GM19452 (cell line): ENCODE measurements around the gene EEF1E1.

Source experiments
- ATAC-seq: cut with Tn5 transposase; IDR thresholded peaks from one replicate; pipeline ENCODE4 v1.9.1; 2021; ENCODE audit not compliant: unreplicated experiment

The EEF1E1 gene

DNA sequence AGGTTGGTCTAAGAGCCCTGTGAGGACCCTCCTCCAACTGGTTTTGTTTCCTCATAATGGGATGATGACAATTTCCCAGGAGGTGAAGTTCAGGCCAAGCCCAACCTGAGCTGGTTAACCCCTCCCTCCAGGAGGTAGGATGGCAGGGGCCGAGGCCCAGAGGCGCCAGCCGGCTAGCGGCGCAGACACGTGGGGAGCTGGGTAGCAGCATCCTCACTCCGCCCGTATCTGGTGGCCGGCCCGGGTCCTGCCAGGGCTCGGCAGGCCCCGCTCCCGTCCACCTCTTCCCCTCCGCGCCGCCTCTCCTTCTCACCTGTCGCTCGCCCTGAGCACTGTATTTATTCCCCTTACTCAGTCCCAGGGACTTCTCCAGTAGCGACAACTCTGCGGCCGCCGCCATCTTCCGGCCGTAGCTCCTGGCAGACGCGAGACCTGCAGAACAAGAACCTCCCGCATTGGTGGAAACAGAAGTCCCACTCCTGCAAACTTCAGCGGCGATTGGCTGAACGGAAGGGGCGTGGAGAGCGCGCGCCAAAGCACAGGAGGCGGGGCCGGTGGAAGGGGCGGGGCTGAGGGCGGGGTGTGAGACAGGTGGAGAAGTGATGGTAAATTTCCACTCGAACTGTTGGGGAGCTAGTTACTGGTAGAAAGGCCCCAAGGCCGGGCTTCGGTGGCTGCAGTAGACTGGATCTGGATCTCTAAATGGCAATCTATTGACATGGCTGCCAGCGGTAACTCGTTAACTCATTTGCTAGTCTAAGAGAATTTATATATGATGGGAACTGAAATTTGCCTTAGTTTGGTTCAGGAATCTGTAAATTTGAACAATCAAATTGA lies at the start of gene EEF1E1:
TSS of gene EEF1E1 (minus strand) at position 427 of the 837 bp plus-strand sequence. CDS start at position 400, 27 bp downstream.
- ATAC-seq: peak; percentile 100

- ATAC-seq: no peak
Measured at GRCh38 chr6:8149350-8149749, 47.0 kb upstream of the EEF1E1 start.

- no peak for ATAC-seq
Measured at GRCh38 chr6:8143945-8144344, 41.6 kb upstream of the EEF1E1 start.

- no peak for ATAC-seq
Measured at GRCh38 chr6:8139451-8139850, 37.1 kb upstream of the EEF1E1 start.

DNA sequence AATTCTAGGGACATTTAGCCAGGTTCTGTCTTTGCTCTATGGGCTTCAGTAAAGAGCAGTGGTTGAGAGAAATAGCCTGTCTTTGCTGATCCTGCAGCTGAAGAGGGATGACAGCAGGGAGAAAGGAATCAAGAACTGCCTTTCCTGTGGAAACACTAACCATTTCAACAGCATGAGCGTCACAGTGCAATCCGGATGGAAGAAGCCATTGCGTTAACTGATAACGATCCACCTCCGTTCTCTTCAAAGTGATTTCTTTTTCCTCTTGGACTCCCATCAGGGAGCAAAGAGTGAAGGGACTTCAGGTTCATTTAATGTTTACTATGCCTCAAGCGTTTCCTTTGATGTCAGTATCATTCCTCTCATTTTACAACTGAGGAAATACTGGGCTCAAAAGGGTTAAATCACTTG lies 35.2 kb upstream of the EEF1E1 start:
- no peak for ATAC-seq

DNA sequence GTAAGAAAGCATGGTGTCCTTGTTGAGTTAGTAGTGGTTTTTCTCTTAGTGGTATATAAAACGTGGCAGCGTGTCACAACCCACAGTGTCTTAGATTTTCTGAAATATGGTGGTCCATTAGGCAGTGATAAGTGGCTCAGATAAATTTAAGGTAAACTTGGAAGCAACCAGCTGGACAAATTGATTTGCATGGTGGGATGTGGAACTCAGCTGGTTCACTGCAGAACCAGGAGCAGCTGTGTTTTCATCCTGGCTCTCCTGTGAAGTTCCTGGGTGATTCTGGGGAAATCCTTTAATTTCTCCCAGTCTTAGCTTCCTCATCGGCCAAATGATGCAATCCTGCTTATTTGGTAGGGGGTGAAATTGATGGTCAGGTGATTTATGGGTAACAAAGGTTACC lies 32.9 kb upstream of the EEF1E1 start:
- ATAC-seq: no peak

GRCh38 chr6:8132130-8132529 lies 29.8 kb upstream of the EEF1E1 start:
- no peak for ATAC-seq

DNA sequence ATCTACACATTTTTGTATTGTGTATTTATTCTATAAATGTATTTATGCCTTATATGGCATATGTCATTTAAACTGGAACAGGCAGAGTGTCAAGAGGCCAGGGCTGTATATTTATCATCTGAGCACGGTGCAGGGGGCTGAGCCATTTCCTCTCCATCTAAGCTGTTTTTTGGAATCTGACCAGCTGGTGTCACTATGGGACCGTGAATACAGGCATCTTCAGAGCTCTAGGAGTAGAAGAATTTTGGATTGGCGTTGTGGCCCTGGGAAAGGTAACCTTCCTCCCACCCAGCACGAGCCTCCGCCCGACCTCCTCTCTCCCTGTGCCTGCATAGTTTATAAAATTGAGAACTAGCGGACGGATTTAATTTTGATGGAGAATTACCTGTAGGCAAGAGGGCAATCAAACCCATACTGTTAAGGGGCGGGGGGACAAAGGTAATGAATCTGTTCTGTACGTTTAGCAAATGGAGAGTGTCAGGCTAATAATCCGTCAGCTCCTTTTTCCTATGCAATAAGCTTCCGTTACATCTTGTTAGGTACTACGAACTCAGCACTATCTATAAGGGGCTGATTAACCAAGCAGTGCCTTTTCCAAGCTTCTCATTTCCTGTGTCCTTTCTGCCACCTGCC lies 29.0 kb upstream of the EEF1E1 start:
- ATAC-seq: no peak

- ATAC-seq: no peak
Measured at GRCh38 chr6:8130399-8130798, 28.1 kb upstream of the EEF1E1 start.

DNA sequence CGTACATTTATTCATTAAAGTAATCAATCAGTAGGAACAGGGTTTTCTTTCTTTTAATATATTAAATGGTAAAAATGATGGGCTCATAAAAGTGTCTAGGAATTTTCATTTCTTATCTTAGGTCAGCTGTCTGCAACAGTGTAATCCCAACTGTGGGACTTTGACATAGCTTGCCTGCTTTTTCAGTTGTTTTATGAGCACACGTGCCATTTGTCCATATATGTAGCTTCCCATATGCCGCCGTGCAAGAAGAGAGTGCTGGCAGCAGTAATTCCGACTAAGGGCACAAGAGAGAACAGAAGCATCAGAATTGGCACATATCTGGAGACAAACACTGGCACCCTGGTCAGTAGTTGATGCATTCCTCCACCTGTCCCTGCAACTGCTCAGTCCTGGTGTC lies 20.9 kb upstream of the EEF1E1 start:
- ATAC-seq: no peak

DNA sequence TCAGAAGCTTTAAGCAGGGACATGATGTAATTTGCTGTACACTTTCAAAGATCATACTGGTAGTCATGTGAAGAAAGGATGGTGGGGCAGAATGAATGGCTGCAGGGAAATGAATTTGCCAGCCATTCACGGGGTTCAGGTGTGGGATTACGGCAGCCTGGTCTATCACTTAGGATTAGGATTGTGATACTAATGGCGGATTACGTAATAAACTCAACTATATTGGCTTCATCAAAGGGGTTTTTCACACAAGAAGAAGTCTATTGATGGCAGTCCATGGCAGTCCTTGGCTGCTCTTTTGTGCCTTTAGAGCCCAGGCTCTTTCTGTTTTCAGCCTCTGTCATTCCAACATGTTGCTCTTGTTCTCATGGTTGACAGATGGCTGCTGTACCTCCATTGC lies 12.6 kb upstream of the EEF1E1 start:
- ATAC-seq: no peak

DNA sequence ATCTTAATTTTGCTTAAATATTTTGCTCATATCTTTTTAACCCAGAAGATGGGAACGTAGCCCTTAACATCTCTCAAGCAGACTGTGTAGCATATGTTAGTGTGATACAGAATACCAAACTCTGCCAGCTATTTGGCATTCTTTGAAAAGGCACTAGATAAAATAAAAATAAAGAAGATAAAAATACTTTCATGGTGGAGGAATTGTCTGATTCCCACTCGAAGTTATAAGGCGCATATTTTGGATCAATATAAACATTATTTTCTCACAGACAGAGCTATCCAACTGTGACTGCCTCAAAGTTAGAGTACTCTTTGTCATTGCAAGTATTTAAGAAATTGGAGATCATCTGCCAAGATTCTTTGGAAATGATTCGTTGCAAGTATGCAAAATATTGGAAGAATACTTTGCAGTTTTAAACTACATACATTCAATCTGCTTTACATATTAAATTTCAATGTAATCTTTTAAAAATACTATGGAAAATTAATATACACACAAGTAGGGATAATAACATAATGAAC lies 10.8 kb upstream of the EEF1E1 start:
- ATAC-seq: no peak

GRCh38 chr6:8110725-8111124 lies 8.4 kb upstream of the EEF1E1 start:
- no peak for ATAC-seq

DNA sequence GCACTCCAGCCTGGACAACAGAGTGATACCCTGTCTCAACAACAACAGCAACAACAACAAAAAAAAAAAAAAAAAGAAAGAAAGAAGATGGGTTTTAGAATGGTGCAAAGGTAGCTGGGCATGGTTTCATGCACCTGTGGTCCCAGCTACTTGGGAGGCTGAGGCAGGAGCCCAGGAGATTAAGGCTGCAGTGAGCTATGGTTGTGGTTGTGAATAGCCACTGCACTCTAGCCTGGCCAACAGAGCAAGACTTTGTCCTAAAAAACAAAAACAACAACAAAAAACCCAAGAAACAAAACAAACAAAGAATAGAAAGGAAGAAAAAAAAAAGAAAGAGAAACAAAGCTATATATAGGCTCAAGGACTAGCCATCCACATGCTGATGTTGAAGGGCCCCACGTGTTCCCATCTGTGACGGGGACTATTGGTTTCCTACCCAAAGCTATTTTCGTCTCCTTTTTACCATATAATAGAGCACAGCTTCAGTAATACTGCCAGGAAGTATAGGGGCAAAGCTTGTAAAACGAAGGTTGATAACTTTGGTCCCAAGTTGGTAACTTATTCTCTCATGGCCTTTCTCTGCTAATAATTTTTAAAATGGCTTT lies 7.9 kb upstream of the EEF1E1 start:
- peak; percentile 63 for ATAC-seq

DNA sequence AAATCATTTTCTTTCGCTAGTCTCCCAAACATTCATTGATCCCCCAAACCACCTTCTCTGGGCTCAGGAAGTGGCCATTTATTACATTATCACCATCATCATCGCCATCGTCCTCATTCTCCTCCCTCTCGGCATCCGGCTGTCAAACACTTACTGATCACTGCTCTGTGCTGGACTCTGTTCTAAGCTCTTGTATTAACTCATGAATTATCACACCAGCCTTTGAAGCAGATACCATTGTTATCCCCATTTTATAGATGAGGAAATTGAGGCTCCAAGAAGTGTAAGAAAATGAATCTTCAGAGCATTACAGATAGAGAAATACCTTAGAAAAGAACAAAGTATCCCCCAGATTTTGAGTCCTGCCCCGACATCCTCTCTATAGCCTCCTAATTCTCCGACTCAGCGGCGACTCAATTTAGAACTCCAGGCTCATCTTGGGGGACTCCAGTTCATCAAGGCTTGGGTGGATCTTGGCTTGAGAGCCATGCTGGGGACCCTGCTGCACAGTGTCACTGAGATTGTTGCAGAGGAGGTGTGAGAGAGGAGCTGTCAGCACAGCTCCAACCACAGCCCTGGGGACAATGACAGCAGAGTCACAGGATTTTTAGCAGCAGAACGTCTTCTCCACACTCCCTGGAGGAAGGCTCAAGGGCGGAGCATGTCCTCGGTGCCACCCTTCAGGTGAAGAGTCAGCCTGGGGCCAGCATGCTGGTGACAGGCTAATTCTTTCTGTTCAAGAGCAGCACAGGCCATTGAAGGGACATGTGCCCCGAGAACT lies 6.6 kb upstream of the EEF1E1 start:
- no peak for ATAC-seq

DNA sequence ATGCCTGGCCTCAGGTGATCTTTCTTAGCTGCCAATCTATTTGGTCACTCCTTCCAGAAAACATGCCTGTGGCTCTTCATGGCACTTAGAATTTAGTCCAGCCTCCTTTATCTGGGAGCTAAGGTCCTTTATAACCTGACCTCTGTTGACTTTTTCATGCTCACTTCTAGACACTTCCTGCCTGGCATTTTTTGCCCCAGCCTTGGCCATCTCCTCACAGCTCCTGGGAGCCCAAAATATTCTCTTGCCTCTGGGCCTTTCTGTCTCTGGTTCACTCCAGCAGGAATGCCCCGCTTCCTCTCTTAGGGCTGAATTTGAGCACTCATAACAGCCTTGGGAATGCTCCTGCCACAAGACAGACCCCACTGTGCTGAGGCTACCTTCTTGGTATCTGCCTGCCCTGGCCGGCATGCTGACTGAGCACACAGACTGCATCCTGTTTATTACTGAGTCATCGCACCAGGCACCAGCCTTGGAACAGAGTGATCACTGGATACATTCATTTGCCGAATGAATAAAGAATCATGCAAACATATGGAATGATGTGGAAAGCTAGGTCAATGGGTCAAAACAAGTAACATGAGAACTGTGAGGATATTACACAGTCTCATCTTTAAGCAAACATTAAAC lies 5.8 kb upstream of the EEF1E1 start:
- no peak for ATAC-seq

- no peak for ATAC-seq
Measured at GRCh38 chr6:8105791-8106190, 3.4 kb upstream of the EEF1E1 start.

DNA sequence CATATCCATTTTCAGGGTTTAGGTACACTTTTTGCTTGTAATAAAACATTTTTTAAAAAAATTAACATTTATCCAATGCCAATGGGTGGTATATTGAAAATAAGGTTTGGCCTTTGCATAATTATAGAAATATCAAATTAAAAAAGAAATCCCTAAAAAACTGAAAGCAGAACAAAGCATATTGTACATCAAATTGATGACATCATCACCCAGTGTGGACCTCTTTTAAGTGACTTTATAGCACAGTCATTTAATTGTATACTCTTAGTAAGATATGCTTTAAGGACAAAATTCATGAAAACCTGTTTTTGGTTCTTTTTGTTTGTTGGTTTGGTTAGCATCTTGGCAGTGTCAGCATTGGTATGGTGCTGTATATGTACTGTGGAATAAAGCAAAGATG lies 1.4 kb upstream of the EEF1E1 start:
- no peak for ATAC-seq

DNA sequence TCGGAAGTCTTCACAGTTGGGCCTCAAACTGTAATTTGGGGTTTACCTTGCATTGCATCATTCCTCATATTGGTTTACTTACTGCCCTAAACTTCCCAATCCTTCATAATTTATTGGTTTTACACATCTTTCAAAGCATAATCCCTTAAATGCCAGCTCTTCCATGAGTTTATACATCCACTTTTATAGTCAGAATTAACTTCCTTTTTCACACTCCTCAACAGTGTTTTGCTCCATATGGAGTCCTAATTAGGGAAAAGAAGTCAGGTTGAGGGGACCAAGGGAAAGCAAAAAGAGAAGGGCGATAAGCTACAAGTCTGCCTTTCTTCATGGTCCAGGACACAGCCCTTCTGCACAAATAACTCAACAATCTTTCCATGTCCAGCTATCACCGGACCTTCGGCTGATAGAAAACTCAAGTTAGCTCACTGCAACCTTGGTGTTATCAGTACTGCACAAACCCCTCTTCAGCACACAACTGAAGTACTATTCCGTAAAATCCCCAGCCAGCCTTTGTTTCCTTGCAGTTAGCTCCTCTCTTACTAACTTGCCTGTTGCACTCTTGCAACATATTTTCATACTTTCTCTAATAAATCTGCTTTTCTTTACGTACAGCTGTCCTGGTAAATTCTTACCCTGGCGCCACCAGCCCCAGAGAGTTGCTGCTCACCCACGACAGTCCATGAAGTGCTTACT lies 2.0 kb downstream of the EEF1E1 start:
- no peak for ATAC-seq

GRCh38 chr6:8090650-8091049 lies 11.7 kb downstream of the EEF1E1 start:
- ATAC-seq: no peak
